OCI-LY7 (cell line): Measurements from ENCODE around the gene RAB31.

Experiments
- CTCF ChIP-seq: fragments of 200-600 bp; sonication (generic); conservative IDR thresholded peaks from 2 replicates; pipeline ENCODE4 v1.5.1; 2014; ENCODE audit warnings: mild to moderate bottlenecking, antibody characterized with exemption, low read length, moderate library complexity, mixed read lengths
- EZH2phosphoT487 ChIP-seq: fragments of 200-600 bp; sonication (generic); IDR thresholded peaks from 2 replicates; pipeline ENCODE4 v1.6.1; 2018; ENCODE audit warnings: low read depth, borderline replicate concordance, mild to moderate bottlenecking, mixed run types, antibody characterized with exemption, low read length, moderate library complexity, mixed read lengths

- TF ChIP-seq CTCF (no peak), EZH2phosphoT487 (no peak)
These were observed 170.7 kb downstream of the RAB31 start for GRCh38 chr18:9878783-9879242.
